WI38 (cell line): ENCODE results near the gene PDHX.
"Not testable (repeated sequence)": the region's sequence is repeated elsewhere in the genome, so short reads cannot be mapped to it uniquely, and the experiment has no call there.

Experiments used
- H3K4me3 ChIP-seq: 2 replicates; pipeline ENCODE4 v1.5.1; 2011; ENCODE audit warnings: low read depth, mild to moderate bottlenecking, control low read depth, low read length
- TF ChIP-seq, protein P1 (sequence below): IDR thresholded peaks from 2 replicates; pipeline ENCODE4 v1.5.1; 2012; ENCODE audit warnings: low read depth, mild to moderate bottlenecking, control low read depth, low read length

Gene PDHX

DNA sequence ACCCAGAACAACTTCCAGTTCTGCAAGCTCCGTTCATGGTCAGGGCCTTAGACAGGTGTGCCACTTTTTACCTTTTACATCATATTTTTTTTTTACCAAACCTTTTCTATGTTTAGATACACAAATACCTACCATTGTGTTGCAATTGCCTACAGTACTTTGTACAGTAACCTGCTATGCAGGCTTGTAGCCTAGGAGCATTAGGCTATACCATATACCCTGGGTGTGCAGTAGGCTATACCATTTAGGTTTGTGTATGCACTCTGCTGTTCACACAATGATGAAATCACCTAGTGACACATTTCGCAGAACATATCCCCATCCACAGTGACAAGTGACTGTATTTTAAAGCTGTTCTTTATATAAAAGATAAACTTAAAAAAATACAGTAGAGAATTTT, 29.8 kb upstream of the PDHX start:
- TF ChIP-seq, protein P1, sequence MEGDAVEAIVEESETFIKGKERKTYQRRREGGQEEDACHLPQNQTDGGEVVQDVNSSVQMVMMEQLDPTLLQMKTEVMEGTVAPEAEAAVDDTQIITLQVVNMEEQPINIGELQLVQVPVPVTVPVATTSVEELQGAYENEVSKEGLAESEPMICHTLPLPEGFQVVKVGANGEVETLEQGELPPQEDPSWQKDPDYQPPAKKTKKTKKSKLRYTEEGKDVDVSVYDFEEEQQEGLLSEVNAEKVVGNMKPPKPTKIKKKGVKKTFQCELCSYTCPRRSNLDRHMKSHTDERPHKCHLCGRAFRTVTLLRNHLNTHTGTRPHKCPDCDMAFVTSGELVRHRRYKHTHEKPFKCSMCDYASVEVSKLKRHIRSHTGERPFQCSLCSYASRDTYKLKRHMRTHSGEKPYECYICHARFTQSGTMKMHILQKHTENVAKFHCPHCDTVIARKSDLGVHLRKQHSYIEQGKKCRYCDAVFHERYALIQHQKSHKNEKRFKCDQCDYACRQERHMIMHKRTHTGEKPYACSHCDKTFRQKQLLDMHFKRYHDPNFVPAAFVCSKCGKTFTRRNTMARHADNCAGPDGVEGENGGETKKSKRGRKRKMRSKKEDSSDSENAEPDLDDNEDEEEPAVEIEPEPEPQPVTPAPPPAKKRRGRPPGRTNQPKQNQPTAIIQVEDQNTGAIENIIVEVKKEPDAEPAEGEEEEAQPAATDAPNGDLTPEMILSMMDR: no peak
- no peak overlapping the region for H3K4me3 ChIP-seq

DNA sequence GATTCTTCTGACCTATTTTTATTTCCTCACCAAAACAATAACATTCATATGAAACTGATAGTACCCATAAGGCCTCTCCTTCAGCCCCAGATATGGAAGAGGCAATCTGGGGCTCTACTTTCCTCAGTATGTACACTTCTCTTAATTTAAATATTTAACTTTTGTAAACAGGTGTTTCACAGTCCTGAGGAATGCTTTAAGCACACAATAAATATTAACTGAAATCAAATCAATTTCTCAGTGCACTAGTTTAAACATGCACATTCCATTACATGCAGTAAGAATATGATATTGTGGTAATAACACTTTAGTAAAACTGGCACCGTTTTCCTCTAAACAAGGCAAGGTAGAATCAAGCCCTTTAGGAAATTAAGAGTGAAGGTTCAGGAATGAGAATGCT, 29.2 kb upstream of the PDHX start:
- TF ChIP-seq, protein P1: no peak
- H3K4me3 ChIP-seq: no peak overlapping the region

DNA sequence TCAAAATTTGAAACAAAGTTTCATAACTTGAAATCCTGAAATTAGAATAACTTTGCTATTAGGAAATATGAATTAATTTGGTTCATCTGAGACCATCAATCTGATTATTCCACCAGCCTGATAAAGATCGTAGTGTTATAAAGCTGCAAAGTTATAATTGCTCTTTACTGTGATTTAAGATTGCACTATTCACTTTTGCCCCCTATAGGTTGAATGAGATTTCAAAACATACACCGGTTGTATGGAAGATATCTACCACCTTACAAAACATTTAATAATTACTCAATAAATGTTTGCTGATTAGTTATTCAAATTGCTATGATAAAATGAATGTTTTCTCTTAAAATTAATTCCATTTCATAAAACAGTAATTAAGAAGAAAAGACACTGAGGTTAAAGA, 26.3 kb upstream of the PDHX start:
- H3K4me3 ChIP-seq: no peak overlapping the region
- TF ChIP-seq, protein P1: no peak; the same call in 1 of the 2 replicates

DNA sequence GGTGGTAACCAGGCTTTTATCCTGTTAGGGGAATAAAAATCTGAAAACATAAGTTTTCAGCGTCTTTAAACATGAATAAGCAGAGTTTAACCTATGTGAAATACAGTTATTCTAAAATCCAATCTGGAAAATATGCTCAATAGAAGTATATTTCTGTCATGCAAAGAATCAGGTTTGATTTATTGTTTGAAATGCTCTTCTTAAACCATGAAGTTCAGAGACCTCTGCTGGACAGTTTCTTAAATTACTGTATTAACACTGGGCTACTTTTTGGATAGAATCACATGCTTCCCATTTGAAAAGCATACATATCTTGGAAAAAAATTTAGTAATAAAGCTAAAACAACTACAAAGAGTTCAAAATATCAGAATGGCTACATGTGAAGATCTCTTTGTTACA, 25.6 kb upstream of the PDHX start:
- TF ChIP-seq, protein P1: no peak; the same call in 1 of the 2 replicates
- H3K4me3 ChIP-seq: no peak overlapping the region

DNA sequence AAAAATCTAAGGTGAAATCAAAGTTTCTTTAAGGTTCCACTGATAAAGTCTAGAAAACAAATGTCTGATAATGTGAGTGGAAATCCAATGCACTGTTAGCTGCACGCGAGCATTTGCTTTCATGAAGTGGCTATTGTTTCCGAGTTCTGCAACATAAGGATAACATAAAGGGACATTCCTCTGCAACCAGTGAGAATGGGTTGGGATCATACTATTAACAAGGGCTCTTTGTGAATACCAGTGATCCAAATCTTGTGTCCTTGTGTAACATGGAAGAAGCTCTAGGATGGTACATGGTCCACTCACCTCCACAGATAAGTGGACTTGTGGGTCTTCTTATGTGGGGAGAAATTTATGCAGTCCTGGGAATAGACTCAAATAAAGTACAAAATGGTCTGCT, 24.8 kb upstream of the PDHX start:
- no peak overlapping the region for H3K4me3 ChIP-seq
- TF ChIP-seq, protein P1: no peak

DNA sequence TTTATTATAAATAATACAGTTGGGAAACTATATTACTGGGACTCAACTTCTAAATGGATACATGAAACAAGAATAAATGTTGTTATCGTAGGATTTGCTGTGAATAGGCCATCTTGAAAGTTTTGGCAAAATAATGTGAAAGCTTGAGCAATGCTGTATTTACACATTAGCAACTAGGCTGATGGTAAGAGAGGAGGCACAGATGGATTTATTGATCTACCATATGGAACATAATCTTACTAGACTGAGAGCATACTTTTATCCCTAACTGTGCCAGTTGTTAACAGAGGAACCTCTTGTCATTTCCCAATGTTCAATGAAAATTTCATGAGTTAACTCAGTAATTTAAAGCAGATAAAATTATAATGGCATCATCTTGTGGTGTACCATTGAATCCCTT, 23.0 kb upstream of the PDHX start:
- TF ChIP-seq, protein P1: no peak
- no peak overlapping the region for H3K4me3 ChIP-seq

DNA sequence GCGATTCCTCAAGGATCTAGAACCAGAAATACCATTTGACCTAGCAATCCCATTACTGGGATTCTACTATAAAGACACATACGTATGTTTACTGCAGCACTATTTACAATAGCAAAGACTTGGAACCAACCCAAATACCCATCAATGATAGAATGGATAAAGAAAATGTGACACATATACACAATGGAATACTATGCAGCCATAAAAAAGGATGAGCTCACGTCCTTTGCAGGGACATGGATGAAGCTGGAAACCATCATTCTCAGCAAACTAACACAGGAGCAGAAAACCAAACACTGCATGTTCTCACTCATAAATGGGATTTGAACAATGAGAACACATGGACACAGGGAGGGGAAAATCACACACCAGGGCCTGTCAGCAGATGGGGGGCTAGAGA, 20.2 kb upstream of the PDHX start:
- not testable (repeated sequence) for H3K4me3 ChIP-seq

DNA sequence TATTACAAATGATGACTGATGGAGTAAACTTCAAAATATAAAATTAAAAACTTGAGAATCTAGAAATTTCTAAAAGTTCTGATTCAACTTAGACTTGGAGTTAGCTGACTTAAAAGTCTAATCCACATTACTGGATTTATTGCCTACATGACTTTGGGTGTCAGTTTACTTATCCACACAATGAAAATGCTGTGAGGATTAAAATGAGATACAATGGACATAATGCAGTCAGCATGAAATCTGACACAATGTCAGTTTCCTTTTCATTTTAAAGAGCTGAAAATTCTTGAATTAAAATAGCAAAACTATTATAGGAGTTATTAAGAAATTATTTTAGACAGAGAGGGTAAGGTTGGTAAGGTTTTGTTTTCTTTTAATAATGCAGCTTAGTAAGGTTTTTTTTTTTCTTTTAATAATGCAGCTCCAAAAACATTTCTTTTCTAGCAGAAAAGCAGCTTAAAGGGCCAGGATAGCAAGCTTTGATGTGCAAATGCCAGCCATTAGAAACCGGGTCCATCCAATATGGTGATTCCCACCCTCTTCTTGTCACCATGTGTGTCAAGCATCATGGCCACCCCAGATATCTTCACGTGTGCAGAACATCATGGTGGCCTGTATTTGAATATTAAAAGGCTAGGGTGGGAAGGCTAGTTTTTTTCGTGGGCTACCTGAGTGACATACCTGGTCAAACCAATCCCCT, 19.1 kb upstream of the PDHX start:
- no peak overlapping the region for H3K4me3 ChIP-seq
- TF ChIP-seq, protein P1: no peak
